TTC549 (cell line): ENCODE measurements around the gene SZT2.
"Not testable (repeated sequence)": the region's sequence is repeated elsewhere in the genome, so short reads cannot be mapped to it uniquely, and the experiment has no call there.

Source experiments
- FAIRE-seq: peaks from 2 replicates; lab custom pipeline; 2012; peaks lifted over from hg19 to GRCh38; lab: Jason Lieb, UNC

The SZT2 gene

GRCh38 chr1:43363283-43363934 is 26.3 kb upstream of the SZT2 start:
- no peak for FAIRE-seq

GRCh38 chr1:43363935-43364525 is 25.7 kb upstream of the SZT2 start:
- no peak for FAIRE-seq

- no peak for FAIRE-seq
Measured at GRCh38 chr1:43365678-43366077, 24.0 kb upstream of the SZT2 start.

- no peak for FAIRE-seq
Measured at GRCh38 chr1:43366179-43366578, 23.5 kb upstream of the SZT2 start.

DNA sequence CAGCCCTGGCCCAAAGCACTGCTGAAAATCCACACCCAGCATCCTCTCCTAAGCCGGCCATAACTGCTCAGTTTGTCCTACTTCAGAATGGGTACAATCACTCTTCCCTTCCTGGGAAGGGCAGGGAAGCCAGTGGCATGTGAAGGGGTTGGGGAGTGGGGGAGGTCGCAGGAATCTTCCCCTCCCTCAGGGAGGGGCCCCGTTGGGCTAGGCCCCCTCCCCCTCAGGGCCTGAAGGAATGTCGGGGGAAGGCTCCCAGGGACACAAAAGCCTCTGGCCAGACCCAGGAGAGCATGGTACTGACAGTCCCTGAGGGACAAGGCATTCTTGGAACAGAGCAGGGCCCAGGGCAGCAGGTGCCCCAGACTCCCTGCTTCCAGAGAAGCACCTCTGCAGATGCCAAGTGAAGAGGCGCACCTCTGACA is 23.1 kb upstream of the SZT2 start:
- FAIRE-seq = no peak

DNA sequence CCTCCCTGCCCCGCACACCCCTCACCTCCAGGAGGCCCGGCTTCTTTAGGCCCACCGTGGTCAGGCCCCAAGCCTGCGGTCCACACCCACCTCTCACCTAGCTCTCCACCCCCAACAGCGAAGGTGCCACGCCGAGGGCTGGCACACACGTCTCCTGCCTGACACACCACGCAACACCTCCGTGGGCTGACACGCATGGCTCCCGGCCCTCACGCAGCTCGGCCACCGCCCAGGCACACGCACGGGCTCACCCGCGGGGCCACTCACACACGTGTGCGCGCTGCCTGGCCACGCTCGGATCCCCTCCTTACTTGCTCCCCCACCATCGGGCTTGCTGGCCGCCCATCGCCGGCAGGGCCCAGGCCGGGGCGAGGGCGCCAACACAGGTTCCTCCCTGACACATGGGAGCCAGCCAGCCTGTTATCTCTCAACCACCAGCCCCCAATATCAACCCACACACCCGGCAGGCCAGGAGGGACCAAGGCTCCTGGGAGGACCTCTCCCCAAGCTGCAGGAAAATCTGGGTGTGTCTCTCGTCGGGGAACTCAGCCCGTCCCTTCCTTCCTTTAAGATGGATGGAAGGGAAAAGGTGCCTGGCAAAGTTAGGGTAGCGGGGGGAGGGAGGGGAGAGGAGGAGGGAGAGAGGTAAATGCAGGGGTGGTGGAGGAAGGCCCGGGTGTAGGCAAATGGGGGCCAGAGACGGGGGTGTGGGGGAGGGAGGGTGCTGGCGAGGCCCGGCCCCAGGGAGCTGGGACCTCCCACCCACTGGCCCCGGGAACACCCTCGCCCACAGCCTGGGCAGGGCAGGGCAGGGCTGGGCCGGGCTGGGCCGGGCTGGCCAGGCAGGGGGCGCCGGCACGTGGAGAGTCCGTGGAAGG is 22.4 kb upstream of the SZT2 start:
- FAIRE-seq = no peak

GRCh38 chr1:43367904-43368645 is 21.6 kb upstream of the SZT2 start, which contains the start of gene ELOVL1:
Gene ELOVL1, minus strand, starts transcription at chr1:43368011. Its CDS starts 2,402 bp downstream, at chr1:43365609.
- no peak for FAIRE-seq

GRCh38 chr1:43368646-43369020 is 21.1 kb upstream of the SZT2 start:
- FAIRE-seq = no peak

- not testable (repeated sequence) for FAIRE-seq
Measured at GRCh38 chr1:43369779-43370178, 19.9 kb upstream of the SZT2 start.

DNA sequence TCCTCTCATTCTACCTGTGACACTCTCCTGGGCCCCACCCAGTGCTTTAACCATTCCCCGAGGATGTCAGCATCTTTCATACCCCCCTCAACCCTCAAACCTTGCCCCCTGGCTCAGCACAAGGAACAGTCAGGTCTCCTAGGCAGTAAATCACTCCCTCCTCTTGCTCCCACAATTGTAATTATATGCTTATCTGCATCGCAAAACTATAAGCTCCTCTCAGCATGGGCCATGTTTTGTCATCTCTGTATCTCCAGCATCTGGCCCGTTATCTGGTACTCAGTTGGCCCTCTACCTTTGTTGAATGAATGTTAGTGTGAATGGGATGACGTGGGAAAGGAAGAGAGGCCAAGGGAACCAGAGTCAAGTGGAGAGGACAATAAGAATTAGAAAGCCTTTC is 19.1 kb upstream of the SZT2 start:
- FAIRE-seq = no peak

DNA sequence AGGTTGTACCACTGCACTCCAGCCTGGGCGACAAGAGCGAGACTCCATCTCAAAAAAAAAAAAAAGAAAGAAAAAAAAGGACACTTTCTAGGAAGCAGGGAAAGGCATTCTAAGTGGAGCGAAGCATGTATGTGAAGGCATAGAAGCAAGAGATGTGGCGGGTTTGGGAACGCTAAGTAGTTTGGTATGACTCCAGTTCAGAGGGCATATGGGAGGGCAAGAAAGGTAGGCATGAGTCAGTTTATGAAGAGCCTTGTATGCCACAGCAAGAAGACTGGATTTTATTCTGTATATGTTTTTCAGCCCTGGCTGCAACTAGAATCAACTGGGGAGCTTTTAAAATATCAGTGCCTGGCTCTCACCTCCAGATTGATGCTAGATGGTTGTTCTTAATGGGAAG is 17.5 kb upstream of the SZT2 start:
- FAIRE-seq = no peak

- FAIRE-seq = no peak
Measured at GRCh38 chr1:43373066-43373940, 16.4 kb upstream of the SZT2 start.

DNA sequence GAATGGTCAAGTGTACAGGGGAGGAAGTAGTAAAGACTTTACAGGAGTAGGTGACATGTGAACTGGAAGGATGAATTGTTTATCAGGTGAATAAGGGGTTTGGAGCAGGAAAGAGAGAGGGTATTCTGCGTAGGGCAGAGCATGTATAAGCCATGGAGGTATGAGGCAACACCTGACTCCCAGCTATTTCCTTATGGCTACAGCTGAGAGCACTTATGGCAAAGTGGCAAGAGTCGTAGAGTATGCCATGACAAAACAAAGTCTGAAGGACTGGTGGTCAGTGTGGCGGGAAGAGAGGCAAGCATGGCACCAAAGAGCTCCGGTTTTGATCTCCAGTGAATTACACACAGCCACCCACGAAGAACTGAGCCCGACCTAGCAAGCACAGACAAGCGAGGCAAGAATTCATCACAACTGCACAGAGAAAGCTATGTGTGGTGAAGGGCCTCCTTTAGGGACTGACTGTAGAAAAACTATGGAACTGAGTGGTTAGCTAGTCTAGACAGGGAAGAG is 12.9 kb upstream of the SZT2 start:
- no peak for FAIRE-seq

- FAIRE-seq = no peak
Measured at GRCh38 chr1:43377831-43378230, 11.9 kb upstream of the SZT2 start.

GRCh38 chr1:43379476-43379875 is 10.2 kb upstream of the SZT2 start:
- FAIRE-seq = no peak

DNA sequence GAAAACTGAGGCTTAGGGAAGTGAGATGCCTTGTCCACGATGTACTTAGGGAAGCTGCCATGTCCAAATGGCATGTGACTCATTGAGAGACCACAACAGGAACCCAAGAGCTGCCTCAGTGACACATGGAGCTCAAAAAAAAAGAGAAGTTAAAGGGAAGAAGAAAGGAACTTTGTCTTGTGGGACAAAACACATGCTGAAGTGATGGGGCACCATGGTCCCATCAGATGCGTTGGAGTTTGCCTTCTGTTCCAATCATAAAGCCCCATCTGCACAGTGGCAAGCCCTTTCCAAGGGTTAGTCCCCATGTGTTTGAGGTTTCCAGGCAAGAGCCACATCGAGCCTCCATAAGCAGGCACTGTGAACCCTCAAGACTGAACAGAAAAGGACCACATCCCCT is 8.1 kb upstream of the SZT2 start:
- no peak for FAIRE-seq

DNA sequence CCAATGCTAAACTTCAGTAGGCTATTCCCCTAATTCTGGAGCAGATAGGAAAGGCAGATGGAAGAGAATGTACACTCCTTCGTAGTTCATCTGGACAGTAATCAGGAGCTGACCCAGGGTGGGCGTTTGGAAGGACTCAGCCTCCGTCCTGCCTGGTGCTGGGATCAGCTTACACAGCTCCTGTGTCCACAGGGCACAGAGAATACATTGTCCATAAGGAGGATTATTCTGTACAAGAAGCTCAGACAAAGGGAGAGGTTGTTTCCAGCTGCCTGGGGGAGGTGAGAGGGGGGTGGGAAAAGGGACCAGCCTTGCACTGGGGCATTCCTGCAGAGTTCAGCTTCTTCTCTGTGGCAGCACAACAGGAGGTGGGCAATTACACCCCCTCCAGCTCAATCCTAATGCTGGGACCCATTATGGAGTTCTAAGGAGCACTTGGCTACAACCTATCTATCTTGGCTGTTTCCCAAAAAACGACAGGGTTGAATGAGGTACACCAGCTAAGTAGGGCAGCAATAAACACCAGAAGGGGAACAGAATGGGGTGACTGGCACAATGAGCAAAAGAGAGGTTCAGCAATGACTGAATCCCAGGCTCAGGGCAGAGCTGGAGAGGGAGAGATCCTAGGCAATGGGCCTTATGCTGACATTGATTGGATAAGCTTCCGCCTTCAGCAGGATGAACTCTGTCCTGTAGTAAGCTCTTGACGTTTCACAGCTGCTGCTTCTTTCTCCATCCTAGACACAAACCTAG is 7.5 kb upstream of the SZT2 start:
- no peak for FAIRE-seq

- no peak for FAIRE-seq
Measured at GRCh38 chr1:43383449-43383848, 6.2 kb upstream of the SZT2 start.

- FAIRE-seq = no peak
Measured at GRCh38 chr1:43386676-43387075, 3.0 kb upstream of the SZT2 start.

- no peak for FAIRE-seq
Measured at GRCh38 chr1:43387976-43388599, 1.6 kb upstream of the SZT2 start.
